Measurements from ENCODE around the gene PRKAR2B. TPM values are rescaled to one million over a fixed set of nuclear protein-coding genes. Genes with fewer than 3 reads are reported as not detected.

PRKAR2B gene
- total and polyA plus RNA-seq, 4 donors, result 0.88 to 41.8 (median 1.6) TPM

- no peaks in the 10 kb centered on the region for H3K36me3 ChIP-seq (ENCODE audit: control insufficient read depth in 4 of 4, insufficient read depth in 3 of 4, low read depth in 1 of 4, low read length in 3 of 4)
- no peak for DNase-seq (ENCODE audit: low spot score)
- H3K4me3 ChIP-seq (ENCODE audit: low read depth in 1 of 3, low read length in 3 of 3), result no peak overlapping the region
- H3K9ac ChIP-seq (ENCODE audit: low read depth in 1 of 2, low read length in 2 of 2), result no peak overlapping the region
- H3K27me3 ChIP-seq (ENCODE audit: control insufficient read depth in 4 of 4, insufficient read depth in 4 of 4, low read length in 3 of 4), result no peaks in the 10 kb centered on the region
- WGBS, result 77% methylated on average over 5 of the region's 5 CpGs
- H3K9me3 ChIP-seq (ENCODE audit: control insufficient read depth in 4 of 4, low read length in 3 of 4), result no peaks in the 10 kb centered on the region
- no peak for TF ChIP-seq SP1 (IDR thresholded peaks at IDR 0.05)
- no peaks in the 10 kb centered on the region for H3K4me1 ChIP-seq (ENCODE audit: control insufficient read depth in 4 of 4, insufficient read depth in 4 of 4, low read length in 3 of 4)
- H3K27ac ChIP-seq (ENCODE audit: low read depth in 1 of 2, low read length in 2 of 2), result no peak overlapping the region
These were observed 46.8 kb upstream of the PRKAR2B start for GRCh38 chr7:106997487-106998271.

DNA sequence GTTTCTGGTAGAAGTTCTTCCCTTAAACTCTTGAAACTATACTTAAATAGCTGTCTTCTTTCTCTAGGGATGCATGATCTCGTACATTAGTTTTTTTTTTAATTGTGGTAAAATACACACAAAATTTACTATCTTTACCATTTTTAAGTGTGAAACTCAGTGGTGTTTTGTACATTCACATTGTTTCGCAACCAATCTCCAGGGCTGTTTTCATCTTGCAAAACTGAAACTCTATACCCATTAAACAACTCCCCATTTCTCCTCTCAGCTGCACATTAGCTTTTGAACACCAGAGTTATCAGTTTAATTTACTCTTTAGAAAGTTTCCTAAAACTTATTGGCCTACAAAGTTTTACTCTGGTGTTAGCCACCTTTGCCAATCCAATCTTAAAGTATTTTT, 45.5 kb upstream of the PRKAR2B start:
- H3K27me3 ChIP-seq (ENCODE audit: control insufficient read depth in 4 of 4, insufficient read depth in 4 of 4, low read length in 3 of 4), result no peaks in the 10 kb centered on the region
- H3K9me3 ChIP-seq (ENCODE audit: control insufficient read depth in 4 of 4, low read length in 3 of 4), result no peaks in the 10 kb centered on the region
- TF ChIP-seq FOXA1 (IDR thresholded peaks at IDR 0.05) (no peak), SP1 (IDR thresholded peaks at IDR 0.05) (no peak), ZBTB33 (IDR thresholded peaks at IDR 0.05) (no peak), YY1 (IDR thresholded peaks at IDR 0.05) (no peak), EGR1 (IDR thresholded peaks at IDR 0.05; ENCODE audit: low read depth in 2 of 2) (no peak), NR2F2 (IDR thresholded peaks at IDR 0.05) (no peak), GABPA (IDR thresholded peaks at IDR 0.05 in 1 of 2, conservative IDR thresholded peaks at IDR 0.05 in 1 of 2) (no peak), RXRA (IDR thresholded peaks at IDR 0.05) (no peak), TAF1 (conservative IDR thresholded peaks at IDR 0.05) (no peak), JUND (IDR thresholded peaks at IDR 0.05) (no peak), REST (IDR thresholded peaks at IDR 0.05) (no peak), FOXA2 (IDR thresholded peaks at IDR 0.05) (no peak), RAD21 (IDR thresholded peaks at IDR 0.05) (no peak), HNF4G (IDR thresholded peaks at IDR 0.05) (no peak), HNF4A (conservative IDR thresholded peaks at IDR 0.05) (no peak)
- TF ChIP-seq, protein P1, sequence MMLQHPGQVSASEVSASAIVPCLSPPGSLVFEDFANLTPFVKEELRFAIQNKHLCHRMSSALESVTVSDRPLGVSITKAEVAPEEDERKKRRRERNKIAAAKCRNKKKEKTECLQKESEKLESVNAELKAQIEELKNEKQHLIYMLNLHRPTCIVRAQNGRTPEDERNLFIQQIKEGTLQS (IDR thresholded peaks at IDR 0.05), result no peak
- TF ChIP-seq, protein P2, sequence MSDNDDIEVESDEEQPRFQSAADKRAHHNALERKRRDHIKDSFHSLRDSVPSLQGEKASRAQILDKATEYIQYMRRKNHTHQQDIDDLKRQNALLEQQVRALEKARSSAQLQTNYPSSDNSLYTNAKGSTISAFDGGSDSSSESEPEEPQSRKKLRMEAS (IDR thresholded peaks at IDR 0.05), result no peak
- TF ChIP-seq, protein P3, sequence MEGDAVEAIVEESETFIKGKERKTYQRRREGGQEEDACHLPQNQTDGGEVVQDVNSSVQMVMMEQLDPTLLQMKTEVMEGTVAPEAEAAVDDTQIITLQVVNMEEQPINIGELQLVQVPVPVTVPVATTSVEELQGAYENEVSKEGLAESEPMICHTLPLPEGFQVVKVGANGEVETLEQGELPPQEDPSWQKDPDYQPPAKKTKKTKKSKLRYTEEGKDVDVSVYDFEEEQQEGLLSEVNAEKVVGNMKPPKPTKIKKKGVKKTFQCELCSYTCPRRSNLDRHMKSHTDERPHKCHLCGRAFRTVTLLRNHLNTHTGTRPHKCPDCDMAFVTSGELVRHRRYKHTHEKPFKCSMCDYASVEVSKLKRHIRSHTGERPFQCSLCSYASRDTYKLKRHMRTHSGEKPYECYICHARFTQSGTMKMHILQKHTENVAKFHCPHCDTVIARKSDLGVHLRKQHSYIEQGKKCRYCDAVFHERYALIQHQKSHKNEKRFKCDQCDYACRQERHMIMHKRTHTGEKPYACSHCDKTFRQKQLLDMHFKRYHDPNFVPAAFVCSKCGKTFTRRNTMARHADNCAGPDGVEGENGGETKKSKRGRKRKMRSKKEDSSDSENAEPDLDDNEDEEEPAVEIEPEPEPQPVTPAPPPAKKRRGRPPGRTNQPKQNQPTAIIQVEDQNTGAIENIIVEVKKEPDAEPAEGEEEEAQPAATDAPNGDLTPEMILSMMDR (IDR thresholded peaks at IDR 0.05; ENCODE audit: low read depth, low read length, missing input control), result no peak
- H3K4me3 ChIP-seq (ENCODE audit: low read depth in 1 of 3, low read length in 3 of 3), result no peak overlapping the region
- no peak overlapping the region for H3K27ac ChIP-seq (ENCODE audit: low read depth in 1 of 2, low read length in 2 of 2)
- H3K9ac ChIP-seq (ENCODE audit: low read depth in 1 of 2, low read length in 2 of 2), result no peak overlapping the region
- no peak for DNase-seq (ENCODE audit: low spot score)
- no peaks in the 10 kb centered on the region for H3K36me3 ChIP-seq (ENCODE audit: control insufficient read depth in 4 of 4, insufficient read depth in 3 of 4, low read depth in 1 of 4, low read length in 3 of 4)
- H3K4me1 ChIP-seq (ENCODE audit: control insufficient read depth in 4 of 4, insufficient read depth in 4 of 4, low read length in 3 of 4), result no peaks in the 10 kb centered on the region
- WGBS, result 78% methylated on average over 2 of the region's 2 CpGs
